SIG-M5 treated with dmso at 0.1 percent for 504 hours (cell line): ENCODE data around the gene BAMBI.
A peak's percentile ranks its signal among the peaks of the same experiment; 100 is the strongest.

Experiments
- DNase-seq: peaks from one replicate; lab custom pipeline; 2025; ENCODE audit not compliant: unreplicated experiment; lab: John Stamatoyannopoulos, UW

BAMBI gene

GRCh38 chr10:28674782-28675181, 2.5 kb upstream of the BAMBI start:
- no peak for DNase-seq

GRCh38 chr10:28676326-28676967, 874 bp upstream of the BAMBI start:
- DNase-seq, result no peak

DNA sequence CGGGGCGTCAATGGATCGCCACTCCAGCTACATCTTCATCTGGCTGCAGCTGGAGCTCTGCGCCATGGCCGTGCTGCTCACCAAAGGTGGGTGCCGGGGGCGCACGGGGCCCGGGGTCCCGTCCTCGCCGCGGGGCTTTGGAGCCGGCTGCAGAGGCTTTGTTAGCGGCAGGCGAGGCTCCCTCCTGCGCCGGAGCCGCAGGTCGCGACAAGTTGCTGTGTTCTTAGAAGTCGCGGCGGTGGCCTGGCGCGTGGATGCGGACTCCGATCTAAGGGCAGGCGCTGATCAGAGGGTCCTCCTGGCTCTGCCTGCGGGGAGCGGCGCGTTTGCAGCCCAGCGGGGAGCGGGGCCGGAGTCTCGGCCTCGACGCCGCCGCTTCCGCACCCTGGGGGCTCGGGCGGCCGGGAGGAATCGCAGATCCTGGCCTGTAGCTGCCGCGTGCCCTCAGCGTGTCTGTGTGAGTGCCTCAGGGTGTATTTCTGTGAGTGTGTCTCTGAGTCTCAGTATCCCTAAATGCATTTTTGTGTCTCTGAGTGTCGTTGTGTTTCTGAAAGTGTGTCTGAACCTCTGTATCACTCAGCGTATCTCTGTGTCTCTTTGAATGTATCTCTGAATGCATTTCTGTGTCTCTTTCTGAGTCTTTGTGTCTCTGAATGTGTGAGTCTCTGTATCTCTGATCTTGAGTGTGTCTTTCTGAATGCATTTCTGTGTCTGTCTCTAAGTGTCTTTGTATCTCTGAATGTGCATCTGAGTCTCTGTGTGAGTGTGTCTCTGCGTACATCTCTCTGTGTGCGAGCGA, 766 bp downstream of the BAMBI start:
- DNase-seq, result peak; percentile 50

DNA sequence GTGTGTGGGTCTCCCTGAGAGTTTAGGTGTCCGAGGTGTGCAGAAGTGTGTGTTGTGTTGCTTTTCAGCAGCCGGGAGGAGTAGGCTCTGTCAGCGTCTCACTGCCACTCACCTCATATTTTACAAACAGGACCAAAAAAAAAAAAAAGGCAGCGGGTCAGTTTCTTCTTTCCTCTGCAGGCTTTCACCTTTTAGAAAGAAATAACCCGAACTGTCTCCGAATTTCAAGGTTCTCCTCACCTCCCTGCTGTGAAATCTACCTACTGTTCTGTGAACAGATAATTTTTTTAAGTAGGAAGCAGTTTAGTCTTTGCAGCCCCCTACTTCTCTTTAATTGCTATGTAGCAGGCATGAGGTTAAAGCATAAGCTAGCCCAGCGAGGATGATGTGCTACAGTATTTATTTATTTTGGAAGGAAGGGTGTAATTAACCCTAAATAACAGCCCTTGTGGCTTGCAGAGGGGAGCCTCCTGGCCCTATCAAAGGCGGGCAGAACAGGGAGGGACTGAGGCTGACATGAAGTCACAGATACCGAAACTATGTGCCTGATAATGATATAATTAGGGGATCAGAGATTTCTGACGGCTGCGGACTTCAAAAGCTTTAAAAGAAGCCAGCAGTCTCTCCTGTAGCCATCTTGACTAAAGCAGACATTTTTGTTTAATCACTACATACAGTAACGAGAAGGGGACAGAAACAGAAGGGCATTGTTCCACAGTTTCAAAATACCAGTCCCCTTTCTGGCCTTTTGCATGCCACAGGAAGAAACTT, 1.6 kb downstream of the BAMBI start:
- peak; percentile 21 for DNase-seq

DNA sequence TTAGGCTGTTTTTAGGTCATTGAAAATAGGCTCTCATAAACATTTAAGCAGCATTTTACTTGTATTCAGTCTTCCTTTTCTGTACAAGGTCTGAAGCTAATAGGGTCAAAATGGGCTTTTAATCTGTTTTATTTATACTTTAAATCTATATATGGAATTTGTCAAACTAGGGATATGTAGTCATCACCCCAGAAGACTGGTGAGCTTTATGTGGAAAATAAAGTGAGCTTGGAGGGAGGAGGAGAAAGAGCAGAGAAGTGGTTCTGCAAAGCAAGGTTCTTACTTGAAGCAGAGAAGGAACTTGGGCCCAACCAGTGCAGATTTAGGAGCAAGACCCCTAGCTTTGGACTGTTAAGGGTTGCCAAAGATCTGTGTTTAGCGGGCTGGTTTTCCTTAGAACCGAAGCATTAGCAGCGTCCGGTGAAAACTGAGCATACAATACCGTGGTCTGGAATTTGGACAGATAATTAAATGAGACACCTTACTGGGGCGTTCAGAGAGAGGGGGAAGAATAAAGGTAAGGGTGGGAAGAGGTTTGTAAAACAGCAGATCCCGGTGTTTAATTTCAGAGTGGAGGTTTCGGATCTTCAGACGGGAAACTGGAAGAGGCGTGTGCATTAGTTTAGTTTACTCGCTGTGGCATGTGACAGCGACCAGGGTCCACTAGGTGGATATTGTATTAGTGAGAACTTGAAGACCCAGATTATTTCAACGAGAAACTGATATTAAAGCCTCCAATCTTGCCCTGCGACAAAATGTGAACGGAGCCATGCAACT, 2.4 kb downstream of the BAMBI start:
- DNase-seq, result peak; percentile 62

DNA sequence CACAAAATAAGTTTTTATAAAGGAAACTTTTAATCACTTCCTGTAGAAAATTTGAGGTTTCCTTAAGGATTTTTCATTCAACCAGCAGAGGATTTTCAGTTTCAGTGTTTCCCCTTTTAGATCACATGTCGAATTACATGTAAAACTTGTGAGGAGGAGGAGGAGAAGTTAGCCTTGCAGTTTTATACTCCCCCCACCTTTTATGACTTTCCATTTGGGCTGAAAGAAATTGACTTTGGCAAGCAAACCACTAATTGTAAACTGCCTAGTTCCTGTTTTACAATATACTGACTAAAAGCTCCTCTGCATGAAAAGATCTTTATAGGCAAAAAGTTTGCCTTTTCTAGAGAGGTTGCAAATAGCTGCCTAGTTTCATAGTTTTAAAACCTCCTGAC, 3.0 kb downstream of the BAMBI start:
- peak; percentile 86 for DNase-seq

- DNase-seq, result no peak
These were observed 4.0 kb downstream of the BAMBI start for GRCh38 chr10:28681291-28681763.

GRCh38 chr10:28681928-28682750, 4.8 kb downstream of the BAMBI start:
- no peak for DNase-seq

DNA sequence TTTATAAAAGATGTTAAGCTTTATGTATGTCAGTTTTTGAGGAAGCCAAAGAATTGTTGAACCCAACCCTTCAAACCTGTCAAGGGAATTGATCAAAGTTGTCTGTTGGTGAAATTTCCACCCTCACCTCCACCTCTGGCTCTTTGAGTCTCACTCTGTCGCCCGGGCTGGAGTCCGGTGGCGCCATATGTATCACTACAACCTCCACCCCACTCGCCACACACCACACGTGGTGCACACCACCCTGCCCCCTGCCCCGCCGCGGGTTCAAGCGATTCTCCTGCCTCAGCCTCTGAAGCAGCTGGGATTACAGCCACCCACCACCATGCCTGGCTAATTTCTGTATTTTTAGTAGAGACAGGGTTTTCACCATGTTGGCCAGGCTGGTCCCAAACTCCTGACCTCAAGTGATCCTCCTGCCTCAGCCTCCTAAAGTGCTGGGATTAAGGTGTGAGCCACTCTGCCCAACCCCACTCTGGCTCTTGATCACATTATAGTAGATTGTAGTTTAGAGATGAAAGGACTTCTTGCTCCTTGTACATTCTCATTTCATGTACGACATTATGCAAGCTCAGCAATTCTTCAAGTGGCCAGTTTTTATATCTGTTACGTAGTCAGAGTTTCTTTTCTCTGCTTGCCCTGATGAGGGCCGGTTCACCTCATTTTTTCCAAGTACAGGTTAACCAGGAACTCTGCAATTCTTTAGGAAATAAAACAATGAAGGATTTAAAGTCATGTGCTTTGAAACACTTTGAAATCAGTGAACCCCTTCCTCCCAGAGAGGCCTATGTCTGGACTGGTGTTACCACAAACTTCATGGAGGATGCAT, 7.0 kb downstream of the BAMBI start:
- DNase-seq, result no peak

GRCh38 chr10:28684986-28685580, 7.8 kb downstream of the BAMBI start:
- DNase-seq, result peak; percentile 46

- no peak for DNase-seq
These were observed 8.4 kb downstream of the BAMBI start for GRCh38 chr10:28685717-28686116.

- no peak for DNase-seq
These were observed 9.7 kb downstream of the BAMBI start for GRCh38 chr10:28686835-28687682.

GRCh38 chr10:28687683-28688001, 10.3 kb downstream of the BAMBI start:
- DNase-seq, result no peak

DNA sequence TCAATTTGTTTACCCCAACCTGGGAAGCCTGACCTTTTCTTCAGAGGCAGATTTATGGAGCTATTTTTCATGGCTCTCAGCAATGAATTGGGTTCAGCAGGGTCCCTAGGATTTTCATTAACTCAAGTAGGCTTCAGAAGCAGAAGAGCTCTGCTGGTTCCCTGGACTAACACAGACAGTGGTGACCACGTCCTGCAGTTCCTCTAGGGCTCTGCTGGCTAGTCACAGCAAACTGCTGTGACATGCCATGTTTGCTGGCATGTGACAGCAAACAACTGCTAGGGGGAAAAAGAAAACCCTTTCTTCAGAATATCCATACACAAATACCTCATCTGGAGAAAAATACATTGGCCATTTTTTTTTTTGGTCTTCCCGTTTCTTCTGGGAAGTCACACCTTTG, 13.2 kb downstream of the BAMBI start:
- no peak for DNase-seq

GRCh38 chr10:28691187-28691694, 13.9 kb downstream of the BAMBI start:
- DNase-seq, result no peak

DNA sequence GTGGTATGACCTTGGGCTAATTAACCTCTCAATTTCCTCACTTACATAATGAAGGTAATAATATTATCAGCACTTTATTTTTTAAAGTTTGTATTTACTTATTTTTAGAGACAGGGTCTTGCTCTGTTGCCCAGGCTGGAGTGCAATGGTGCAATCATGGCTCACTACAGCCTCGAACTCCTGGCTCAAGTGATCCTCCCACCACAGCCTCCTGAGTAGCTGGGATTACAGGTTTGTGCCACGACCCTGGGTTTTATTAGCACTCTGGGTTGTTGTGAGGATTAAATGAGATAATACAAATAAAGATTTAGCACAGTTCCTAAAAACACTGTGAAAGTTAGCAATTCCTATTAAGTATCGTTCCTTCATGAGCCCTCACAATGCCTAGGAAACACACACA, 14.7 kb downstream of the BAMBI start:
- DNase-seq, result no peak

DNA sequence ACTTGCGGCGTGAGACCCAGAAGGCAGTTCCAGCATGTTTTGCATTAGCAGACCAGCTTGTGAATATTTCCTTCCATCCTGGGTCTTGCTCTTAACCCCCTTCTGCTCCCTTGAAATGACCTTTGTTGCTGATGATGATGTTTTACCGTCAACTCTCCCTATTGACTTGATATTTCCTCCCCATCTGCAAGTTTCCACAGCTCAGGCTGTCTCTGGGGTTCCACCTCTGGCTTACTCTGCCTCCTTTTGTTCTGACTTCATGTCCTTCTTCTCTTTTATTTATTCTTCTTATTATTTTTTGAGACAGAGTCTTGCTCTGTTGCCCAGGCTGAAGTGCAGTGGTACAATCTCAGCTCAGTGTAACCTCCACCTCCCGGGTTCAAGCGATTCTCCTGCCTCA, 17.2 kb downstream of the BAMBI start:
- DNase-seq, result no peak

DNA sequence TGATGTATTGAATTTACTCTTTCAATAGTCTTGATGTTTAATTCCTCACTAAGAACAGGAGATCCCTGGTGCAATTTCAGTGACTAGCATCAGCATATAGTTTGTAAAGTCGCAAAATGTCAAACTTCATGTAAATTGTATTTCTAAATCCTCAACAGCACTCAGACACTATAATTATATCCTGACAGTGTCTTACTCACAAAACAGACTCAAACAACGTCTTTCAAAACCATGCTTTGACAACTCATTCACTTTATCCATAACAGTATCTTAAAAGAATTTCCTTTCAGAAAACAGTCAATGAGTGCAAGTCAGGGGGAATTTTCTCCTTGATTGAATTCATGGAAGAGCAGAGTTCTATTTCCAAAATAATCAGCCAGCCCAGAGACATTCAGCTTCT, 20.8 kb downstream of the BAMBI start:
- no peak for DNase-seq
